NCI-H1092 (cell line): ENCODE results near the gene BSX.

Experiments
- DNase-seq: peaks from one replicate; lab custom pipeline; 2025; lab: John Stamatoyannopoulos, UW

The BSX gene

DNA sequence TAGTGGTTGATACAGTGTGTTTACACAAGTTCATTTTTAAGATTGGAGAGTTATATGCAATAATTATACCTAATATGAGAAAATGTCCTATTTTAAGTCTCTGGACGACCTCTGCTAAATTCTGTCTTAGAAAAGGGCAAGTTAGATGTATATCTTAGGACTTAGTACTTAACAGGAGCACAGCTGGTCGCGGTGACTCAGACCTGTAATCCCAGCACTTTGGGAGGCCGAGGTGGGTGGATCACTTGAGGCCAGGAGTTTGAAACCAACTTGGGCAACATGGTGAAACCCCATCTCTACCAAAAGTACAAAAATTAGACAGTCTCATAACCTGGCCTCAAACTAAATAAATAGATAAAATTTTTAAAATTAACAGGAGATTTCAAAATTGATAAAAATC lies 27.2 kb downstream of the BSX start:
- no peak for DNase-seq

GRCh38 chr11:122951211-122951610 lies 30.4 kb downstream of the BSX start:
- no peak for DNase-seq

DNA sequence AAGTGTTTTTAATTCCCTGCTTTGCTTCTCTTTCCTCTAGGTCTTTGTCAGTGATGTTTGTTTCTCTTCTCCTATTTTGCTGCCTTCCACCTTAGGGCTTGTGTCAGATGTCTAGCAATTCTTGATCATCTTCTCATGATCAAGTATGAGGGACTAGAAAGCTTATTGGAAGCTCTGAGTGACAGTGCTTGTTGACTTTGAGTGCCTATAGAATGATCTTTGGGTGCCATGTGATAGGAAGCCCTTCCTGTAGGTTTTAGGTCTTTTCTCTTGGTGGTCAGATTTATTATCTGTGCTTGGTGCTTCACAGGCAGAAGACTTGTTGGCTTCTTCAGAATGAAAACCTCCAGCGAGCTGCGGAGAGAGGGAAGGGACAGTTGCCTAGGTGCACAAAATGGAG lies 43.1 kb downstream of the BSX start:
- no peak for DNase-seq

GRCh38 chr11:122937983-122938382 lies 43.7 kb downstream of the BSX start:
- no peak for DNase-seq

DNA sequence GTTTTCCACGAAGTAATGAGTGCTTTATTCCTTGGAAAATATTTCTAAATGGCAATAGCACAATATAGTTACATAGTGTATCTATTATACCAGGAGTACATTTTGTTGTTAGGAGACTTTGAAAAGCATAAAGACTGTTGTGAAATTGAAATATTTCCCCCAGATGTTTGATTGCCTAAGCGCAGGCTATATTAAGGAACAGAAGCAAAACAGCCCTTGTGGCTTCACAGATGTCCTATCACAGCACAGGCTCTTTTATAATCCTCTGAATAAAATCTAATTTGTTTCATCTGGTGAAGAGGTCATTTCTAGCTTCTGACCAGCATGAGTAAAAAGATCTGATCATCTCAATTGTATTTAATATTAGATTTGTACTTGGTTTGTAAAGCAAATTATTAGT lies 48.2 kb downstream of the BSX start:
- DNase-seq = no peak

DNA sequence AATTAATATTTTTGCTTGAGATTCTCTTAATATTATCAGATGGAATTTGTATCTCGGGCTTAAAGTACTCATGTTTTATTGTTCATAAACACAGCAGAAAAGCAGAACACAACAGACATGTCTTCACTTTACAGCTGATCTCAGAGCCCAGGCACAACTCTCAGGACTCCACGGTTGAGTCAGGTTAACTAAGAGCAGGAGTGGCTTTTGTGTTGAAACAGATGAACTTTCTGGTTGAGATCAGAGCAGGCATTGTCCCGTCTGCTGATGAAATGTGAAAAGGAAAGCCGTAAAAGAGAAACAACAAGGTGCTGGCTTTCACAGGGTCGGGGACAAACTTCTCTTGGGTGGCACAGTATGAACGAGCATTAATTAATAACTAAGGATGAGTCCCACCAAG lies 50.1 kb downstream of the BSX start:
- DNase-seq = no peak
